ENCODE results near the gene ENTPD2.

ENTPD2 gene

GRCh38 chr9:137044037-137044436 is 9.8 kb downstream of the ENTPD2 start:
- H3K27ac ChIP-seq (ENCODE audit: insufficient read depth, low read length, poor library complexity, severe bottlenecking) = no peak overlapping the region
- H3K9me3 ChIP-seq (ENCODE audit: control insufficient read depth, low read length) = no peaks in the 10 kb centered on the region
- peak overlapping the region; percentile 25 for H3K4me3 ChIP-seq (ENCODE audit: insufficient read depth, low read depth, low read length, poor library complexity, severe bottlenecking)
- H3K36me3 ChIP-seq (ENCODE audit: control insufficient read depth, insufficient read depth, low read length) = peaks cover 9% of the 10 kb centered on the region
- H3K27me3 ChIP-seq (replicated peaks; ENCODE audit: control insufficient read depth, insufficient read depth, low read length, poor library complexity, severe bottlenecking) = peaks cover 32% of the 10 kb centered on the region
- no peak for DNase-seq
- H3K4me1 ChIP-seq (ENCODE audit: control insufficient read depth, insufficient read depth, low read length, poor library complexity, severe bottlenecking) = peaks cover 23% of the 10 kb centered on the region

- Histone ChIP-seq H3K27me3 (replicated peaks; ENCODE audit: control insufficient read depth, insufficient read depth, low read length, poor library complexity, severe bottlenecking) (peaks cover 25% of the 10 kb centered on the region), H3K4me1 (ENCODE audit: control insufficient read depth, insufficient read depth, low read length, poor library complexity, severe bottlenecking) (peaks cover 23% of the 10 kb centered on the region), H3K27ac (ENCODE audit: insufficient read depth, low read length, poor library complexity, severe bottlenecking) (no peak overlapping the region), H3K9me3 (ENCODE audit: control insufficient read depth, low read length) (no peaks in the 10 kb centered on the region), H3K36me3 (ENCODE audit: control insufficient read depth, insufficient read depth, low read length) (peaks cover 14% of the 10 kb centered on the region), H3K4me3 (ENCODE audit: insufficient read depth, low read depth, low read length, poor library complexity, severe bottlenecking) (no peak overlapping the region)
- no peak for DNase-seq
Measured at GRCh38 chr9:137042751-137043727, 10.8 kb downstream of the ENTPD2 start.

- Histone ChIP-seq H3K4me1 (ENCODE audit: control insufficient read depth, insufficient read depth, low read length, poor library complexity, severe bottlenecking) (peaks cover 20% of the 10 kb centered on the region), H3K27me3 (replicated peaks; ENCODE audit: control insufficient read depth, insufficient read depth, low read length, poor library complexity, severe bottlenecking) (peaks cover 8% of the 10 kb centered on the region), H3K36me3 (ENCODE audit: control insufficient read depth, insufficient read depth, low read length) (peaks cover 14% of the 10 kb centered on the region), H3K4me3 (ENCODE audit: insufficient read depth, low read depth, low read length, poor library complexity, severe bottlenecking) (no peak overlapping the region), H3K9me3 (ENCODE audit: control insufficient read depth, low read length) (no peaks in the 10 kb centered on the region), H3K27ac (ENCODE audit: insufficient read depth, low read length, poor library complexity, severe bottlenecking) (no peak overlapping the region)
- no peak for DNase-seq
Measured at GRCh38 chr9:137041124-137041523, 12.7 kb downstream of the ENTPD2 start.

GRCh38 chr9:137040568-137040967 is 13.3 kb downstream of the ENTPD2 start:
- H3K4me1 ChIP-seq (ENCODE audit: control insufficient read depth, insufficient read depth, low read length, poor library complexity, severe bottlenecking) = peaks cover 19% of the 10 kb centered on the region
- H3K9me3 ChIP-seq (ENCODE audit: control insufficient read depth, low read length) = no peaks in the 10 kb centered on the region
- H3K27me3 ChIP-seq (replicated peaks; ENCODE audit: control insufficient read depth, insufficient read depth, low read length, poor library complexity, severe bottlenecking) = peaks cover 5% of the 10 kb centered on the region
- no peak overlapping the region for H3K4me3 ChIP-seq (ENCODE audit: insufficient read depth, low read depth, low read length, poor library complexity, severe bottlenecking)
- H3K27ac ChIP-seq (ENCODE audit: insufficient read depth, low read length, poor library complexity, severe bottlenecking) = no peak overlapping the region
- peaks cover 14% of the 10 kb centered on the region for H3K36me3 ChIP-seq (ENCODE audit: control insufficient read depth, insufficient read depth, low read length)
- DNase-seq = no peak

GRCh38 chr9:137039611-137040366 is 14.1 kb downstream of the ENTPD2 start:
- Histone ChIP-seq H3K4me1 (ENCODE audit: control insufficient read depth, insufficient read depth, low read length, poor library complexity, severe bottlenecking) (peaks cover 19% of the 10 kb centered on the region), H3K27me3 (replicated peaks; ENCODE audit: control insufficient read depth, insufficient read depth, low read length, poor library complexity, severe bottlenecking) (no peaks in the 10 kb centered on the region), H3K27ac (ENCODE audit: insufficient read depth, low read length, poor library complexity, severe bottlenecking) (no peak overlapping the region), H3K9me3 (ENCODE audit: control insufficient read depth, low read length) (no peaks in the 10 kb centered on the region), H3K36me3 (ENCODE audit: control insufficient read depth, insufficient read depth, low read length) (peaks cover 14% of the 10 kb centered on the region), H3K4me3 (ENCODE audit: insufficient read depth, low read depth, low read length, poor library complexity, severe bottlenecking) (no peak overlapping the region)
- no peak for DNase-seq

GRCh38 chr9:137038916-137039315 is 14.9 kb downstream of the ENTPD2 start:
- Histone ChIP-seq H3K9me3 (ENCODE audit: control insufficient read depth, low read length) (no peaks in the 10 kb centered on the region), H3K4me1 (ENCODE audit: control insufficient read depth, insufficient read depth, low read length, poor library complexity, severe bottlenecking) (peaks cover 17% of the 10 kb centered on the region), H3K36me3 (ENCODE audit: control insufficient read depth, insufficient read depth, low read length) (peaks cover 14% of the 10 kb centered on the region), H3K4me3 (ENCODE audit: insufficient read depth, low read depth, low read length, poor library complexity, severe bottlenecking) (no peak overlapping the region), H3K27ac (ENCODE audit: insufficient read depth, low read length, poor library complexity, severe bottlenecking) (no peak overlapping the region), H3K27me3 (replicated peaks; ENCODE audit: control insufficient read depth, insufficient read depth, low read length, poor library complexity, severe bottlenecking) (no peaks in the 10 kb centered on the region)
- DNase-seq = no peak

GRCh38 chr9:137037483-137037882 is 16.4 kb downstream of the ENTPD2 start:
- Histone ChIP-seq H3K4me1 (ENCODE audit: control insufficient read depth, insufficient read depth, low read length, poor library complexity, severe bottlenecking) (peaks cover 19% of the 10 kb centered on the region), H3K36me3 (ENCODE audit: control insufficient read depth, insufficient read depth, low read length) (peaks cover 14% of the 10 kb centered on the region), H3K4me3 (ENCODE audit: insufficient read depth, low read depth, low read length, poor library complexity, severe bottlenecking) (no peak overlapping the region), H3K9me3 (ENCODE audit: control insufficient read depth, low read length) (no peaks in the 10 kb centered on the region), H3K27ac (ENCODE audit: insufficient read depth, low read length, poor library complexity, severe bottlenecking) (no peak overlapping the region), H3K27me3 (replicated peaks; ENCODE audit: control insufficient read depth, insufficient read depth, low read length, poor library complexity, severe bottlenecking) (no peaks in the 10 kb centered on the region)
- DNase-seq = no peak

GRCh38 chr9:137037035-137037434 is 16.8 kb downstream of the ENTPD2 start:
- Histone ChIP-seq H3K36me3 (ENCODE audit: control insufficient read depth, insufficient read depth, low read length) (peaks cover 14% of the 10 kb centered on the region), H3K4me1 (ENCODE audit: control insufficient read depth, insufficient read depth, low read length, poor library complexity, severe bottlenecking) (peaks cover 23% of the 10 kb centered on the region), H3K4me3 (ENCODE audit: insufficient read depth, low read depth, low read length, poor library complexity, severe bottlenecking) (no peak overlapping the region), H3K9me3 (ENCODE audit: control insufficient read depth, low read length) (no peaks in the 10 kb centered on the region), H3K27me3 (replicated peaks; ENCODE audit: control insufficient read depth, insufficient read depth, low read length, poor library complexity, severe bottlenecking) (no peaks in the 10 kb centered on the region), H3K27ac (ENCODE audit: insufficient read depth, low read length, poor library complexity, severe bottlenecking) (no peak overlapping the region)
- DNase-seq = no peak

GRCh38 chr9:137035937-137036336 is 17.9 kb downstream of the ENTPD2 start:
- Histone ChIP-seq H3K4me1 (ENCODE audit: control insufficient read depth, insufficient read depth, low read length, poor library complexity, severe bottlenecking) (peaks cover 34% of the 10 kb centered on the region), H3K36me3 (ENCODE audit: control insufficient read depth, insufficient read depth, low read length) (peaks cover 14% of the 10 kb centered on the region), H3K27ac (ENCODE audit: insufficient read depth, low read length, poor library complexity, severe bottlenecking) (no peak overlapping the region), H3K9me3 (ENCODE audit: control insufficient read depth, low read length) (no peaks in the 10 kb centered on the region), H3K27me3 (replicated peaks; ENCODE audit: control insufficient read depth, insufficient read depth, low read length, poor library complexity, severe bottlenecking) (no peaks in the 10 kb centered on the region), H3K4me3 (ENCODE audit: insufficient read depth, low read depth, low read length, poor library complexity, severe bottlenecking) (no peak overlapping the region)
- no peak for DNase-seq

GRCh38 chr9:137035507-137035834 is 18.4 kb downstream of the ENTPD2 start:
- H3K9me3 ChIP-seq (ENCODE audit: control insufficient read depth, low read length) = no peaks in the 10 kb centered on the region
- no peak overlapping the region for H3K4me3 ChIP-seq (ENCODE audit: insufficient read depth, low read depth, low read length, poor library complexity, severe bottlenecking)
- peaks cover 11% of the 10 kb centered on the region for H3K36me3 ChIP-seq (ENCODE audit: control insufficient read depth, insufficient read depth, low read length)
- H3K4me1 ChIP-seq (ENCODE audit: control insufficient read depth, insufficient read depth, low read length, poor library complexity, severe bottlenecking) = peaks cover 38% of the 10 kb centered on the region
- no peak for DNase-seq
- no peaks in the 10 kb centered on the region for H3K27me3 ChIP-seq (replicated peaks; ENCODE audit: control insufficient read depth, insufficient read depth, low read length, poor library complexity, severe bottlenecking)
- H3K27ac ChIP-seq (ENCODE audit: insufficient read depth, low read length, poor library complexity, severe bottlenecking) = no peak overlapping the region
